Astrocyte (in vitro differentiated cells and primary cell): Measurements from ENCODE around the gene RASGRP2. TPM values are rescaled to one million over a fixed set of nuclear protein-coding genes. Genes with fewer than 3 reads are reported as not detected.

Source experiments
- total RNA-seq: library from RNA; stranded (reverse); gene quantifications from 2 replicates; pipeline ENCODE4 v1.2.1, GENCODE V29; 2021

The RASGRP2 gene
- total RNA-seq, 1 donor from 2014 or later, result 3.9 TPM

Other genes with a start within 250 kb of the RASGRP2 start
- gene SLC22A11, start 188.2 kb downstream of the RASGRP2 start, total RNA-seq, result not detected in 2 replicates
- not detected in 2 replicates for gene SLC22A12, start 152.9 kb downstream of the RASGRP2 start, total RNA-seq
- gene NRXN2, start 20.9 kb downstream of the RASGRP2 start, total RNA-seq, result 0.14 and 0.17 TPM in 2 replicates
- gene PYGM, start 15.8 kb upstream of the RASGRP2 start, total RNA-seq, result 0.68 and 1.0 TPM in 2 replicates
- gene SF1, start 34.4 kb upstream of the RASGRP2 start, total RNA-seq, result 210 and 215 TPM in 2 replicates
- 11.2 and 12.3 TPM in 2 replicates for gene MAP4K2, start 59.1 kb upstream of the RASGRP2 start, total RNA-seq
- gene MEN1, start 66.4 kb upstream of the RASGRP2 start, total RNA-seq, result 26.0 and 27.5 TPM in 2 replicates
- 2.0 and 4.6 TPM in 2 replicates for gene CDC42BPG, start 100.5 kb upstream of the RASGRP2 start, total RNA-seq
- 182 and 201 TPM in 2 replicates for gene EHD1, start 134.5 kb upstream of the RASGRP2 start, total RNA-seq
- gene ATG2A, start 173.1 kb upstream of the RASGRP2 start, total RNA-seq, result 21.4 and 21.8 TPM in 2 replicates
- gene PPP2R5B, start 180.5 kb upstream of the RASGRP2 start, total RNA-seq, result 22.5 and 24.1 TPM in 2 replicates
- gene GPHA2, start 191.8 kb upstream of the RASGRP2 start, total RNA-seq, result not detected in 2 replicates
- gene MAJIN, start 228.0 kb upstream of the RASGRP2 start, total RNA-seq, result not detected in 2 replicates